Measurements from ENCODE around the gene KCNN1.

Gene KCNN1

GRCh38 chr19:17967257-17968051, 547 bp downstream of the KCNN1 start:
- in situ Hi-C loops (cut with MboI; ENCODE audit: low sequenced_read_pairs), result no loop called here

- in situ Hi-C loops (cut with MboI; ENCODE audit: low sequenced_read_pairs), result no loop called here
These were observed 1.5 kb downstream of the KCNN1 start for GRCh38 chr19:17968362-17968761.

GRCh38 chr19:17969096-17969792, 2.3 kb downstream of the KCNN1 start:
- in situ Hi-C loops (cut with MboI; ENCODE audit: low sequenced_read_pairs), result no loop called here

- in situ Hi-C loops (cut with MboI; ENCODE audit: low sequenced_read_pairs), result no loop called here
These were observed 5.3 kb downstream of the KCNN1 start for GRCh38 chr19:17972230-17972629.

GRCh38 chr19:17973759-17974158, 6.9 kb downstream of the KCNN1 start:
- in situ Hi-C loops (cut with MboI; ENCODE audit: low sequenced_read_pairs), result no loop called here

- in situ Hi-C loops (cut with MboI; ENCODE audit: low sequenced_read_pairs), result no loop called here
These were observed 7.6 kb downstream of the KCNN1 start for GRCh38 chr19:17974551-17974950.

GRCh38 chr19:17975032-17975431, 8.1 kb downstream of the KCNN1 start:
- in situ Hi-C loops (cut with MboI; ENCODE audit: low sequenced_read_pairs), result no loop called here

GRCh38 chr19:17977021-17977420, 10.1 kb downstream of the KCNN1 start:
- in situ Hi-C loops (cut with MboI; ENCODE audit: low sequenced_read_pairs), result no loop called here

- in situ Hi-C loops (cut with MboI; ENCODE audit: low sequenced_read_pairs), result no loop called here
These were observed 10.6 kb downstream of the KCNN1 start for GRCh38 chr19:17977488-17977887.

GRCh38 chr19:17981611-17982010, 14.7 kb downstream of the KCNN1 start:
- in situ Hi-C loops (cut with MboI; ENCODE audit: low sequenced_read_pairs), result no loop called here

- in situ Hi-C loops (cut with MboI; ENCODE audit: low sequenced_read_pairs), result no loop called here
These were observed 15.5 kb downstream of the KCNN1 start for GRCh38 chr19:17982430-17982829.

GRCh38 chr19:17985037-17985818, 18.3 kb downstream of the KCNN1 start:
- in situ Hi-C loops (cut with MboI; ENCODE audit: low sequenced_read_pairs), result loop anchor here (5.0 kb wide), 1 partner anchor 38 kb away; no protein-coding TSS in a partner anchor

- in situ Hi-C loops (cut with MboI; ENCODE audit: low sequenced_read_pairs), result loop anchor here (5.0 kb wide), 1 partner anchor 39 kb away; no protein-coding TSS in a partner anchor
These were observed 19.7 kb downstream of the KCNN1 start for GRCh38 chr19:17986569-17986968.

GRCh38 chr19:17988161-17988560, 21.3 kb downstream of the KCNN1 start:
- in situ Hi-C loops (cut with MboI; ENCODE audit: low sequenced_read_pairs), result loop anchor here (5.0 kb wide), 1 partner anchor 41 kb away; no protein-coding TSS in a partner anchor

- in situ Hi-C loops (cut with MboI; ENCODE audit: low sequenced_read_pairs), result loop anchor here (5.0 kb wide), 1 partner anchor 42 kb away; no protein-coding TSS in a partner anchor
These were observed 22.7 kb downstream of the KCNN1 start for GRCh38 chr19:17989425-17990094.

- in situ Hi-C loops (cut with MboI; ENCODE audit: low sequenced_read_pairs), result no loop called here
These were observed 26.3 kb downstream of the KCNN1 start for GRCh38 chr19:17993076-17993813.

GRCh38 chr19:17996826-17997316, 30.0 kb downstream of the KCNN1 start:
- in situ Hi-C loops (cut with MboI; ENCODE audit: low sequenced_read_pairs), result no loop called here

- in situ Hi-C loops (cut with MboI; ENCODE audit: low sequenced_read_pairs), result no loop called here
These were observed 31.3 kb downstream of the KCNN1 start for GRCh38 chr19:17997969-17998826.

GRCh38 chr19:17998827-17999150, 31.9 kb downstream of the KCNN1 start:
- in situ Hi-C loops (cut with MboI; ENCODE audit: low sequenced_read_pairs), result no loop called here

Measured in HL-60/S4 treated with retinoic acid at 250 ng/mL for 4 days and 3 days (cell line).